ENCODE measurements around the gene CLK3. TPM values are rescaled to one million over a fixed set of nuclear protein-coding genes. Genes with fewer than 3 reads are reported as not detected.
A peak's percentile ranks its signal among the peaks of the same experiment; 100 is the strongest.

The CLK3 gene
- total and polyA plus RNA-seq, 2 of the 13 experiments (the other 11 are each of a cell fraction or from before 2014, with no cell fraction given): 41.5 to 82.0 TPM

GRCh38 chr15:74603026-74603788, 12.4 kb upstream of the CLK3 start:
- DNase-seq (ENCODE audit: low spot score) (no peak), ATAC-seq (peak; percentile 6), FAIRE-seq (no peak)
- Histone ChIP-seq H3K4me1 (ENCODE audit: insufficient read depth, low read length) (peaks cover 49% of the 10 kb centered on the region), H3K27ac (ENCODE audit: extremely low read length, insufficient read depth, low read length) (no peak overlapping the region), H3K9me3 (ENCODE audit: low read length) (no peaks in the 10 kb centered on the region), H3K79me2 (ENCODE audit: insufficient read depth, low read length) (no peaks in the 10 kb centered on the region), H3K36me3 (replicated peaks in 1 of 2; ENCODE audit: control insufficient read depth in 1 of 2, insufficient read depth in 2 of 2, low read length in 2 of 2) (no peaks in the 10 kb centered on the region), H3K9ac (ENCODE audit: insufficient read depth, low read depth, low read length) (no peak overlapping the region), H2AFZ (ENCODE audit: low read length) (no peak overlapping the region), H3K4me3 (replicated peaks in 1 of 3; ENCODE audit: insufficient read depth in 1 of 3, low read depth in 2 of 3, low read length in 3 of 3) (no peak overlapping the region), H4K20me1 (ENCODE audit: insufficient read depth, low read length) (no peaks in the 10 kb centered on the region), H3K4me2 (ENCODE audit: low read depth, low read length) (no peak overlapping the region; the same call in 1 of the 2 replicates), H3K27me3 (ENCODE audit: control insufficient read depth in 1 of 2, insufficient read depth in 2 of 2, low read length in 2 of 2) (peaks cover 5 to 11% of the 10 kb centered on the region in 2 experiments; a peak in 4 of 5 replicates)
- CTCF ChIA-PET (ENCODE audit: low intra/inter-chr PET ratio, low total read pairs): no interaction called here
- TF ChIP-seq ZNF160 (CRISPR knock-in tag; IDR thresholded peaks at IDR 0.05) (no peak), ZNF225 (CRISPR knock-in tag; IDR thresholded peaks at IDR 0.05) (0 out of 2 replicates have a peak, but pooled peaks have one; percentile 15), MXD1 (CRISPR knock-in tag; IDR thresholded peaks at IDR 0.05) (0 out of 2 replicates have a peak, but pooled peaks have one; percentile 18), NFKB2 (CRISPR knock-in tag; IDR thresholded peaks at IDR 0.05; ENCODE audit: borderline replicate concordance) (0 out of 2 replicates have a peak, but pooled peaks have one; percentile 2), XRCC5 (optimal IDR thresholded peaks at IDR 0.05; ENCODE audit: low read length) (no peak)
- POLR2A ChIA-PET: interaction anchor here (1.8 to 2.1 kb wide), 2 partner anchors 10 to 13 kb away, joined by 5 to 6 read pairs; partner anchors contain the start of gene CLK3
- 73% methylated on average over 12 of the region's 13 CpGs for WGBS (ENCODE audit: low lambda C conversion rate)
- BruUV-seq (replicated peaks): no TSS peak
- intact Hi-C loops (cut with micrococcal nuclease; ENCODE audit: unreplicated experiment) (no loop called here), in situ Hi-C loops (cut with HindIII; ENCODE audit: extremely low pct_ligation_motif_present, low pct_unique_long_range_greater_than_20kb) (no loop called here)
